T47D (cell line): ENCODE results near the gene CCDC57.

ENCODE experiments used
- DNase-seq, 2 experiments: peaks; one replicate each; pipeline versions ENCODE4 v3.0.0 to v3.0.0-alpha.2; 2011 to 2012; ENCODE audit warnings: low read depth in 1 of 2, low spot score in 1 of 2
- JUND ChIP-seq: IDR thresholded peaks from 2 replicates; pipeline ENCODE4 v1.6.1; 2012; ENCODE audit warnings: low read depth
- in situ Hi-C: cut with HindIII; loops from 2 replicates; pipeline ENCODE4 v1.10.0; 2016; ENCODE audit warnings: low sequenced_read_pairs, low pct_unique_long_range_greater_than_20kb

Gene CCDC57

DNA sequence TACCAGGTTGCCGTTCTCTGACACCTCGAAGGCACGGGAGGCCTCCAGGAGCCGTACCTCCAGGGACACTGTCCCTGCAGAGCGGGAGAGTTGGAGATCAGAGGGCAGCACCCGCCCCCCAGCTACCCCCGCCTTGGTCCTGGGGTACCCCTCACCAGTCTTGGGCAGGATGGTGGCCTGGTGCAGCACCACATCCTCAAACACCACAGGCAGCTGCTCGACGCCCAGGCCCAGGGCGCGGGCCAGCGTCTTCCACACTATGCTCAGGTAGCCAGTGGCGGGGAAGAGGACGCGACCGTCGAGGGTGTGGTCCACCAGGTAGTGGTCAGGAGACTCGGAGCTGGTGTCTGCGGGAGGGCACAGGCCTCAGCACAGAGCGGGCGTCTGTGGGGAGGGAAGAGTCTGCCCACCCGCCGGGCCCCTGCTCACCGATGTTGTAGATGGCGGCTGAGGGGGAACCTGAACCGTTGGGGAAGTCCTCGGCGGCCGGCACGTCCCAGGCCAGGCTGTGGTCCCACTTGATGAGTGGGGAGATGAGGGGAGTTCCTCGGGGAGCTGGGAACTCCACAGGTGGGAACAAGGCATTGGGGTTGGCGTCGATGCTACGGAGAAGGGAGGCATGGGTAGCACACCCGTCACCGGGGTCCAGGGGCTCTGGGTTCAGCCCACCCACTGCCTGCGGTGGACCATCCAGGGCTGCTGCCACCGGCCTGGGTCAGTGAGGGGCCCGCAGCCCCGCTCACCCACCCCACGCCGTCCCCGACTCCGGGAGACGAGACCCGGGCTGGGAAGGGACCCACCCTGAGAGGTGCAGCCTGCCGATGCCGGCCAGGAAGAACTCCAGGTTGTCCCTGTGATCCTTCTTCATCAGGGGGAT lies 124.4 kb downstream of the CCDC57 start:
- in situ Hi-C loops, result no loop called here
- no peak for TF ChIP-seq JUND
- no peak for DNase-seq

DNA sequence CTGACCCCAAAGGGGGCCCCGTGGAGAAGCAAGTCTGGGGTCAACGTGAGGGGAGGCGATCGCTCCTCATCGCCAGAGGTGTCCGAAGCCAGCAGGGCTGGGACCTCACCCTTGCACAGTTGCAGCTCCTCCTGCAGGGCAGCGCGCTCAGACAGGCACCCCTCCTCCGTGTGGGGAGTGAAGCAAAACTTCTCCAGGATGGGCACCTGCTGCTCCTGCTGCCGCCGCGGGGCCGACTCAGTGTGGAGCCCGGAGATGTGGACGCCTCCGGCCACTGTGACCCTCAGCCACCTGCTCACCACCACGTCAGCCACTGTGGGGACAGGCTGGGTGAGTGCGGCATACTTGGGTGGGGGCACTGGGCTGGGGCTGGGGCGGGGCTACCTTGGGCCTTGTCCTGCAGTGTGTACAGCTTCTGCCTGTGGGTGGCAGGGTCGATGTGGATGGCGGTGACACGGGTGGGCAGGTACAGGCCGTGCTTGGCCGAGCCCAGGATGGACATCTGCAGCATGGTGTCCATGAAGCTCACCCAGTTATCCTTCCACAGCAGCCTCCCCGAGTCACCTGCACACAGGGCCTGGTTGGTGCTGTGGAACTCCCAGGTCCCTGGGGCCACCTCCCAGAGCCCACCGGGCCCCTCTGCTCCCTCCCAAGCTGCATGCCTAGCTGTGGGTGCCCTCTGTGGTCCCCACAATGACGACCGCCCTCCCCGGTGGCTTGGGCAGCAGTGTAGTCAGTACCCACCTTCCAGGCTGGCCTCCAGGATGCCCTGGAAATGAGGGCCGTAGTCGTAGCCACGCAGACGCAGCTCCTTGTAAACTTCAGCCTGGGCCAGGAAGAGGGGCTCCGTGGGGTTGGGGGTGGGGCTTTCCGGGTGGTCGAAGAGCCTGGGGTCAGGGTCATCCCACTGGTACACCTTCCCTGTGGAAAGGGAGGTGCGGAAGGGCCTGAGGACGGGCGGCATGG lies 125.4 kb downstream of the CCDC57 start:
- in situ Hi-C loops, result no loop called here
- no peak for DNase-seq
- TF ChIP-seq JUND, result no peak

DNA sequence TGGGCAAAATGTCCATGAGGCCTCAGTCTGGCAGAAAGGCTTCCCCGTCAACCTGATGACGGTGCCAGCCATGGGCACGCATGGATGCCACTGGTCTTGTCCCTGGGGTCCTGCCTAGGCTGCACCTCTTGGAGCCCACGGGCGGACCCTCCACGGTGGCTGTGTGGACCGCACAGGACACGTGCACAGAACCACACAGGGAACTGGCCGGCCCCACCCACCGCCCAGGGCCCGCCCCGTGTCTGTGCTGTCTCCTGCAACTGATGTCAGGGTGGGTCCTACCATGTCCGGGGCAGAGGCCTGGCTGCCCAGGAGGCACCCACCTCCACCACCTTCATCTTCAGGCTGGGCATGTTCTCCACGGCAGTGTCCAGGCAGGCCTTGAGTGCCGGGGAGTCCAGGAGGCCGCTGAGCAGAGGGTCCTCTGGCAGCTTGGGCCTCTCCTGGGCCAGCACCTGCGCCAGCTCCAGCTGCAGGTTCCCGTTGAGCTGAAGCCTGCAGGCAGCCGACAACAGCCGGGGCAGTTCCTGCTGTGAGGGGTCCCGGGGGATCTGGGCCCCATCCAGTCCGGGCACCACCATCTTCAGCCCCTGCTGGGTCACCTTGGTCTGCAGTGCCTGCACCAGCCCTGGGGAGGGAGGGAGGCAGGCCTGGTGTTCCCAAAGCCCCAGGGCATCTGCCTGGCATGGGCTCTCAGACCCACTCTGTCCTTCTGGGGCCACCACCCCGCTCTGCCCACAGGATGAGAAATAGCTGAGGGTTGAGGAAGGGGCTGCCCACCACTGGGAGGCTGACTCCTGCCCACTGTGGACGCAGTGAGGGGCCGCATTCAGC lies 126.5 kb downstream of the CCDC57 start:
- DNase-seq, result no peak
- in situ Hi-C loops, result no loop called here
- TF ChIP-seq JUND, result no peak

DNA sequence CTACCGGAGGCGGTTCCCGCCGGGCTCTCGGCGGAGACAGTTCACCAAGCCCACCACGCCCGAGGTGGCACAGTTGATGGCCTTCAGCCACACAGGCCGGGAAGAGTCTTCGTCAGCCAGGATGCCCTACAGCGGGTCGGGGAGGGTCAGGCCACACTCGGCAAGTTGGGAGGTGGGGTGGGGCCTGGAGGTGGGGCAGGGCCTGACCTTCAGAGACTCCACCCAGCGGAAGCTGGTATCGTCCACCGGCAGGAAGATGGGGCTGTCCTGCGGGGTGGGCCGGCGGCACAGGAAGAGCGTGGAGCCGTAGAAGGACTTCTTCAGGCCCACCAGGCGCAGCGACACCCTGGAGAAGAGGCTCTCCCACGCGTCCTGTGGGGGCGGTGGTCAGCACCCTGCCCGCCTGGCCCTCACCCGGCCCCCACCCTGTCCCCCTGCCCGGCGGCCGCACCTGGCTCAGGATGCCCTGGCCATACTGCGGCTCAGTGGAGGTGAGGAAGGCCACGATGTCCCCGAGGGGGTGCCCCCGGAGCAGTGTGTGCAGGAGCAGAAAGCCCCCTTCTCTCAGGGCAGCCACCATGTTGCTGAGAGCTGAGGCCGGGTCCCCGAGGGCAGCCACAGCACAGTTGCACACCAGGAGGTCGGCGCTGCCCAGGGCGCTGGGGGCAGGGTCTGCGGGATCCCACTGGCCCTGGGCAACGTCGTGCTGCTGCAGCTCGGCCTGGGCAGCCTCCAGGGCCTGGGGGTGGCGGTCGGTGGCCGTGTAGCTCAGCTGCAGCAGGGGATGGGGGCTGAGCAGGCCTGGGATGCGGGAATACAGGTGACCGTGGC lies 127.4 kb downstream of the CCDC57 start:
- TF ChIP-seq JUND, result no peak
- in situ Hi-C loops, result no loop called here
- DNase-seq, result no peak

DNA sequence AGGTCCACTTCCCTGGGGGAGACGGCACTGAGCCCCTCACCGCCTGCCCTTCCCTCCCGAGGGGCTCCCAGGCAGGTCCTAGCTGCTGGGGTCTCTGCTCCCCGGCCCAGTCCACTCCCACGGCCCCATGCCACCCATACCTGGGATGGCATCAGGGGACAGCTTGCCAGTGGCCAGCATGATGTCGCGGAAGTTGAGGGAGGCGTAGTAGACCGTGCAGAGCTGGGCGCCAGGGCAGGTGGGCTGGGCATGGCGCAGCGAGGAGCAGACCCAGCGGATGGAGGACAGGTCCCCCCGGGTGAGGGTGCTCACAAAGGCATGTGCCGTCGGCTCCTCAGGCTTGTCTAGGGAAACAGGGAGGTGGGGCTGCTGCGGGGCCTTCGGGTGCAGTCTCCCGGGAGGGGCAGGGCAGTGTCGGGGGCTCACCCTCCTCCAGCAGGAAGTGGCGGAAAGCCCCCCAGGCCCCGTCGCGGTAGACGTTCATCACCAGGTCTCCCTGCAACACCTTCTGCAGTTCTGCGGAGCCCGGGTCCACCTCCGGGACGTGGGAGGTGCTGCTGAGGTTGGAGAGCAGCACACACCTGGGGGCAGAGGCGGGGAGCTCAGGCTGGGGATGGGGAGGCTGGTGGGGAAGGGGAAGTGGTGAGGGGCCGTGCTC lies 128.1 kb downstream of the CCDC57 start:
- DNase-seq, result no peak
- in situ Hi-C loops, result no loop called here
- no peak for TF ChIP-seq JUND

DNA sequence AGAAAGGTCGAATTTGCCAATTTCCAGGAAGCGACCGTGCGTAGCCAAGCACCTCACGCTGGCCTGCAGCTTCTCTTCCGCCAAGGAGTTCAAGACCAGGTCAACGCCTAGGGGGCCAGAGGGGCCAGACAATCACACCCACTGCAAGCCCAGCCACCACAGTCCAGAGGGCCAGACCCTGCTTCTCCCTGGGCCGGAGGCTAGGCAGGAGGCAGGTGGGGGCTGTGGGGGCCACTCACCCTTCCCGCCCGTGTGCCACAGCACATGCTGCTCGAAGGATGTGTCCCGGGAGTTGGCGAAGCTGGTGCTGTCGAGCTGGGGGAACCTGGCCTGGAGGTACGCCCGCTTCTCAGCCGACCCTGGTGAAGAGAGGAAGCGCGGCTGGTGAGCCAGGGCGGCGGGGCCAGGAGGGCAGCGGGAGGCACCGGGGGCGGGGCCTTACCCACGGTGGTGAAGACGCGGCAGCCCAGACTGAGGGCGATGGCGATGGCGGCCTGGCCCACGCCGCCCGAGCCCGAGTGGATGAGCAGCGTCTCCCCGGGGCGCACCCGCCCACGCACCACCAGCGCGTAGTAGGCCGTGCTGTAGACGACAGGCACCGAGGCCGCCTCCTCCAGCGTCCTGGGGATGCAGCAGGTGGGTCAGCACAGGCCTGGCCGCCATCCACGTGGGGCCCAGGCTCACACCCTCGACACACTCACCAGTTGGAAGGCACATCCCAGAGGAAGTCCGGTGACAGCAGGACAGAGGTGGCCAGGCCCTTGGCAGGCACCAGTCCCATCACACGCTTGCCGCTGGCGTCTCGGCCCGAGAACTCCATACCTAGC lies 128.9 kb downstream of the CCDC57 start:
- DNase-seq, result no peak
- in situ Hi-C loops, result no loop called here
- TF ChIP-seq JUND, result no peak

DNA sequence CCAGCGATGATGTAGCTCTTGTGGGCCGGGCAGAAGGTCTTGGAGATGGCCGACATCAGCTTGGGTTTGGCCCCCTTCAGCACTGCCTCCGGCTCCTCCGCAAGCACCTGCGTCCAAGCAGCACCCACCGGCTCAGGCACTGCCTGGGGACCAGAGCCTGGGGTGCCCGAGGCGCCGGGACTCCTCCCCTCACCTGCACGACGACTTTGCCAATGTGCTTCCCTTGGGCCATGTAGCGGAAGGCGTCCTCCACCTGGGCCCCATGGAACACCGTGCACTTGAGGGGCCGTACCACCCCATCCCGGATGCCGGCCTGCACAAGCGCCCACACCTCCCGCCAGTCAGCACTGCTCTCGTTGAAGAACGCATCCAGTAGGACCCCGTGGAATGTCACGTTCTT lies 129.6 kb downstream of the CCDC57 start:
- no peak for DNase-seq
- in situ Hi-C loops, result no loop called here
- no peak for TF ChIP-seq JUND

DNA sequence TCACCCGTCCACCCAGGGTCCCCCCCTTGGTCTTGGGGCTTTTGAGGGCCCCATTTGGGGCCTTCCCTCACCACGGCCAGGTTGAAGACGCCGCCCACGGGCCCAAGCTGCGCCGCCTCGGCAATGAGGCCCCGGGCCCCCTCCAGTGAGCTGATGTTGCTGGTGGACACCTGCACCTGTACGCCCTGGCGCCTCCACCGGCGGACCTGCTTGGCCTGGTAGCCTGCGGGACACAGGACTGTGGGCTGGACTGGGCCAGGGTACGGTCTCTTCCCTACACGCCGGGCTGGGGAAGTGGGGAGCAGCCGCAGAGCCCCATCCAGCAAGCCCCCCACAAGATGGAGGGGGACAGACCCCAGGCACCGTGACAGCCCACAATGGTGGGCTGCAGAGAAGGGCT lies 130.2 kb downstream of the CCDC57 start:
- DNase-seq, result no peak
- in situ Hi-C loops, result no loop called here
- TF ChIP-seq JUND, result no peak

DNA sequence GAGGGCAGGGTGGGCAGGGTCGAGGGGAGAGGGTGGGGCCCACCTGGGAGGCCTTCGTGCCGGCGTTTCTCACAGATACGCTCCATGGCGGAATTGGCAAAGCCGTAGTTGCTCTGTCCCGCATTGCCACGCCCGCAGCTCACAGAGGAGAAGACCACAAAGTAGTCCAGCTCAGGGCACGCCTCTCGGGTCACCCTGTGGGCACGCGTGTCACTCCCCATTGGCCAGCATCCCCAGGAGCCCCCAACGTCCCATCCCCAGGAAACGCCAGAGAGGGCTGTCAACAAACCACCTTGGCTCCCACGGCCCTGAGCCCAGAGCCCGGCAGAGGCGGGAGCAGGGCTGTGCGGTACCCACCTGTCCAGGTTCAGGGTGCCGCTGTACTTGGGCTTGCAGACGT lies 130.7 kb downstream of the CCDC57 start:
- DNase-seq, result no peak
- no peak for TF ChIP-seq JUND
- in situ Hi-C loops, result no loop called here

DNA sequence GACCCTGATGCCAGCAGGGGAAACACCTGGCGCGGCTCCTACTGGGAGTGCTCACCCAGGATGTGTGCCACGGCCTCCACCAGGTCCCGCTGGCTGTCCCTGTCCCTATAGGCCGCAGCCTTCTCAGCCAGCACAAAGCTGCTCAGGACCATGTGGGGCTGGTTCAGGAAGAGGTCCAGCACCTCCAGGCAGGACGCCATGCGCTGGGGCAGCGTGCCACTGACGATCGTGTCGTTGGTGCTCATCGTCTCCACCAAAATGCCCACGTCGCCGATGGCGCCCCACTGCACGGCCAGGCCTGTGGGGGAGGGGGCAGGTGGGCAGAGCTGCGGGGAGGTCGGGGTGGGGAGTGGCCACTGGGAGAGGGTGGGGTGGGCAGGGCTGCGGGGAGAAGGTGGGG lies 131.1 kb downstream of the CCDC57 start:
- in situ Hi-C loops, result no loop called here
- DNase-seq, result no peak
- no peak for TF ChIP-seq JUND
